NCI-H1105 treated with DMSO at 0.1 percent for 48 hours (cell line): ENCODE results near the gene EEFSEC.

Experiments used
- DNase-seq: peaks from one replicate; lab custom pipeline; 2025; lab: John Stamatoyannopoulos, UW

The EEFSEC gene

DNA sequence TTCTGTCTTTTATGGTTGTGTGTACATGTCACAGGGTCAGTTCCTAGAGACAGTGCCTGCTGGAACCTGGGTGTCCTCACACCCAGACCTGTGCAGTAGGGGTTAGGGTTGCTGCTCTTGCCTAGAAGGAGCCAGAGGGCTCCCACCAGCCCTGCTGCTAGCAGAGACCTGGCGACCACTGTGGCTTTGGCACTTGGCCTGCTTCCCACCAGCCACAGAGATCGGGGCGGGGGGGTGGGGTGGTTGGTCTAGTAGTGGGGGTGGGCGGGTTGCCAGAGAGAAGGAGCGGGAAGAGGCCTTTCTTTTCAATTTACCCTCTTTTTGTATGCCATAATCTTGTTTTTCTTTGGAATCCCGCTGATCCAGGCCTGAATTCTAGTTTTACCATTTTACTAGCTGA is 29.4 kb downstream of the EEFSEC start:
- DNase-seq, result no peak

DNA sequence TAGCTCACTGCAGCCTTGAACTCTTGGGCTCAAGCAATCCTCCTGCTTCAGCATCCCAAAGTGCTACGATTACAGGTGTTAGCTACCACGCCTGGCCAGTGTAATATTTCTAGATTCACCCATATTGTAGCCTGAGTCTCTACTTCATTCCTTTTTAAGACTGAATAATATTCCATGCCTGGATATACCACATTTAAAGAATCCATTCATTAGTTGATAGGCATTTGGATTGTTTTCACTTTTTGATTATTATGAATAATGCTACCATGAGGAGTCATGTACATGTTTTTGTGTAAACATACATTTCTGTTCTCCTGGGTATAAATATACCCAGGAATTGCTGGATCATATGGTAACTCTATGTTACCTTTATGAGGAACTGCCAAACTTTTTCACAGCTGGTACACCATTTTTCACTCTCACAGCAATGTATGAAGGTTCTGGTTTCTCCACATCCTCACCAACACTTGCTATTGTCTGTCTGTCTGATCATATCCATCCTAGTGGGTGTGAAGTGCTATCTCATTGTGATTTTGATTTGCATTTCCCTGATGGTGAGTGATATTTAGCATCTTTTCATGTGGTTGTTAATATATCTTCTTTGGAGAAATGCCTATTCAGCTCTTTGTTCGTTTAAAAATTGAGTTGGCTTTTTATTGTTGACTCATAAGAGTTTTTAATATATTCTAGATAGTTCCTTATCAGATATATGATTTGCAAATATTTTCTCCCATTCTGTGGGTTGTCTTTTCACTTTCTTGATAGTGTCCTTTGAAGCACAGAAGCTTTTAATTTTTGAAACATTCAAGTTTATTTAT is 32.6 kb downstream of the EEFSEC start:
- no peak for DNase-seq

DNA sequence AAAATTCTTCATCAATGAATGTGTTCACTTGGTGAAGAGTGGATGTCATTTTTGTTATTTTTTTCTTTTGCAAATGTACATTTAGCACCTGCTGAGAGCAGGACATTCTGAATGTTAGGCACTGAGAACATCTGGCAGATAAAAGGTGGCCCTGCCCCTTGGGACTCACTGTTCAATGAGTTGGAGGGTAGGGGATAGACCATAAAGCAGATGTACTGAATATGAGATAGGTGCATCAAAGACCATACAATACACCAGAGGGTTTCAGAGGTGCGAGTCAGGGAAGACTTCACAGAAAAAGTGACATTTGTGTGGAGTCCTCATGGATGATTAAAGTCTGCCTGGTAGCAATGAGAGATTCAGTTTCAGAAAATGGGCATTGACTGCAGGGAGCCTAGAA is 34.2 kb downstream of the EEFSEC start:
- DNase-seq, result no peak

DNA sequence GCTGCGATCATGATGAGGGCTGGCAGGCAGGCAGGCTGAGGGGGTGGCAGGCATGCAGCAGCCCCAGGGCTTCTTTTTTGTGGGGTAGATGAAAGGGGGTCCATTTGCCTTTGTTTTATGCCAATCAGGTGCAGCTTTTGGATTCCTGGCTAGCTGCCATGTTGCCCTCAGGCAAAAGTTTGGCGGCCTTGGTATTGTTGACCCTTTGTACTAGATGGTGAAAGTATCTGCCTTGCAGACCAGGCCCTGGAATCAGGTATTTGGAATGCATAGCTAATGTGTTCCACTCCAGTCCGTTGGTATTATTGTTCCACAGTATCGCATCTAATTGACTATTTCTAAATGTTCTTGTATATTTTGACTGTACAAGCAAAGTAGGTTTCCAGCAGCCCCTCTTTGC is 35.0 kb downstream of the EEFSEC start:
- DNase-seq, result peak; percentile 36

DNA sequence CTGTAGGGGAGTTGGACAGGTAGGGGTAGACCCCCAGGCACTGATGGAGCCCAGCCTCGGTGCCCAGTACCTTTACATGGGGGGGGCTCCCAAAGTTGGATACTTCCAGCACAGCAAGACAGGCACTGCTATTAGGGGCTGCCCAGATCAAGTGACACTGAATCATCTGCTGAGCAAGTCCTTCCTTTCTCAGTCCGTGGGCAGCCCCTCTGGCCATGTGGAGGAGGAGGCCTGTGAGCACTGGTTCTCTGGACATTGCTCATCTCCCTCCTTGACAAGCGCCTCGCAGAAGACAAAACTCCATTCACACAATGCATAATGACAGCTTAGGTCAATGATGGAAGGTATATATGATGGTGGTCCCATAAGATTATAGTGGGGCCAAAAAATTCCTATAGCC is 35.7 kb downstream of the EEFSEC start:
- no peak for DNase-seq

GRCh38 chr3:128190501-128190900 is 37.2 kb downstream of the EEFSEC start:
- no peak for DNase-seq

- no peak for DNase-seq
These were observed 38.9 kb downstream of the EEFSEC start for GRCh38 chr3:128192131-128192530.

DNA sequence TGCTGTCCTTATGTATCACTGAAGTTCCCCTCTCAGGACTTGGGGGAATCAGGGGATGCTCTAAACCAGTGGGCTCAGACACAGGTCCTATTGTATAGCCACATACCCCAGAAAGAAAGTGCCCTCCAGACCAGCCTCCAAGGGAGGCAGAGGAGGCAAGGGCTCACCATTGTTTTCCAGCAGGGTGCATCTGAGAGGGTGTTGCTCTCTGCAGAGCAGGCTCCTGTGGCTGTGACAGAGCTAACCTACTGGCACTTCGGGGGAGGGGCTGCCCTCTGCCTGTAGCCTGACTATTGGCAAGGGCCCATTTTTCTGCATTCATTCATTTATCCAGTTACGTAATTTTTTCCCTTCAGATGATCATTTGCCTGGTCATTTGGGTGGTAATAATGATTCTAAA is 39.9 kb downstream of the EEFSEC start:
- no peak for DNase-seq

- no peak for DNase-seq
These were observed 41.6 kb downstream of the EEFSEC start for GRCh38 chr3:128194843-128195242.

DNA sequence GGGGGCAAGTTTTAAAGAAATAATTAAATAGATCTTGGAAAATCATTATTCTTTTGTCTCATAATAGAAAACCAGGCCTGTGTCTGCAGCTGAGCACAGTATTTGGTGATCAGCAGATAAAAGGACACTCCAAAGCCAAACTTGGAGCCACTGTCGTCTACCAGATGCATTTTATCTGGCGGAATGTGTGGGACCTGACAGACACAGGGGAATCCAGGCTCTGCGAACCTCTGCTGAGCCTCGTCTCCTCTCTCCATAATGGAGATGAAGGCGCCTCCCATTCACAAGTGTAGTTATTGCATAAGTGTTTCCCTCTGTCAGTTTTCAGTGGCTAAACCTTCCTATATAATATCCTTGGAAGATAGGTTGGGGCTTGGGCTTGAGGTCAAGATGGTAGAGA is 42.1 kb downstream of the EEFSEC start:
- no peak for DNase-seq

DNA sequence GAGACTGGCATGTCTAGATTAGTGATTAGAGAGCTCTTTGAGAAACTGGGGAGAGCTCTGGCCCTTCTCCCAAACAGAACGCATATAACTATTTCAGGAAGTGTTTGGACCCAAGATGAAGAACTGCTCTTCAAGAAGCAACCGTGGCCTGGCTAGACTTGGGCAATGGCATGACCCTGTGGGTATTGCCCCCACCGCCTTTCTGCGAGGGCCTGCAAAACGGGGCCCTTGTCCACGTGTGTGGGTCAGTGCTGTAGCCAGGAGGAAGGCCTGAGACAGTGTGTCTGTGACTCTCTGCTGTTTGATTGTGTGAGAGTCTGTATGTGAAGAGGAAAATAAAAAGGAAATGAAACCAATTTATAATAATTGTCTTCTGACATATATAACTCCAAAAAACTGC is 42.5 kb downstream of the EEFSEC start:
- DNase-seq, result no peak

DNA sequence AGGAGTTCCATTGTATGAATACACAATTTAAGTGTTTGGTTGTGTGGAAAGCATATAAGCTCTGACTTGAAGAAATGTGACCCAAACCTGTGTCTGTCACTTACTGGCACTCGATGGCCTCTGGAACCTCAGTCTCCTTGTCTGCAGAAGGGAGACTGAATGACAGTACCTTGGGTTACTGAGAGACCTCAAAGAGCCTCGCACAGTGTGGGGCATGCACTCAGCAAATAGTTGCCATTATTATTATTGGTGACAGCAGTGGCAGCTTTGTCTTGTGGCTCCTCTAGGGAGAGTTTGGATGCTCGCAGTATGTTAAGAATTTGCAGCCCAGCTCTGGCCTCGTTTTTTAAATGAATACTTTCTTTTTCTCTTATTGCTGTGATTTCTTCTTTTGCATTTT is 43.4 kb downstream of the EEFSEC start:
- no peak for DNase-seq

DNA sequence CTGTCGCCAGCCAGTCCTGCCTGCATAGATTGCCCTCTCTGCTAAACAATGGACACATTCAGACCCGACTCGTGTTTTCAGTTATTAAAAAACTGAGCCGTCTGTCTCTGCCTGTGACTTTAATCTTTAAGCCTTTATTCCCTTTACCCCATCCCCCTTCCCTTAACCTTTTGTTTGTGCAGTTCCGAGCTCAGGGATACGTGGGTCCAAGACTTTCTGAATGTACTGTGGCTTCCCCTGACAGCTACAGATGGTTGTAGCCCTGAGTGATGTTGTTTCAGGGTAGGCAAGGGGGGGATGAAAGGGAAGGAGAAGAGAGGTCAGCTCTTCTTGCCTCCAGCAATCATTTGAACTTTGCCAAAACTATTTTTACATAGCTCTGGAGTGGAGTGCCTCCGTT is 44.6 kb downstream of the EEFSEC start:
- no peak for DNase-seq

DNA sequence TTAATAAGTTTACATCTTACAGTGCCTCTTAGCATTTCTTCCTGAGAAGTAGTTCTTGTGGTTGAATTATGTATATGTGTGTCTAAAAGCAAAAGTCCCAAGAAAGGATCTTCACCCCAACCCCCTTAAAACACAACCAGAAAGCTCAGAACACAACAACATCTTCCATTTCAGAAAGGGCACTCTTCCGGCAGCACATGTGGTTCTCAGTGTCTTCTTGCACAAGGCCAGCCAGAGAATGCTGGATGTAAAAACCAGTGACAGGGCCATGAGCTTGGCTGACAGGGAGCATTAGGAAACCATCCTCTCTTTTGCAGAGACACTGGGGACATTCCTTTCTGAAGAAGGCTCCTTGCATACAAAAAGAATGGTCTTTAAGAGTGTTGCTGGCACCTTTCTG is 45.0 kb downstream of the EEFSEC start:
- no peak for DNase-seq

DNA sequence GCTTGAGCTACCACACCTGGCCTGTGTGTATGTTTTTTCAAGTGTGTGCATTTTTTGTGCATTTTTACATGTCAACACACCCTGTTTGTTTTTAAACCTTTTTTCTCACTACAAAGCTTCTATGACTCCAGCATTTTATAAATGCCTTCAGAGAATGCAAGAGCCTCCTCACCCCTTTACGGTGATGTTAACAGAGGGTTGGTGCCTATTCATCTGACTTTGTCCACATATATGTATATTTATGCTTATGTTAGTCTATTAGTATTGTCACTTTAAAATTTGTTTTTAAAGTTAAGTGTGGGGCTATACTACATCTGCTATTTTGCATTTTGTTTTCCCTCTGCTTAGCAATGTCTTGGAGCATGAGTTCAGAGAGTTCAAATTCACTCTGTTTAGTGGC is 45.8 kb downstream of the EEFSEC start:
- no peak for DNase-seq

DNA sequence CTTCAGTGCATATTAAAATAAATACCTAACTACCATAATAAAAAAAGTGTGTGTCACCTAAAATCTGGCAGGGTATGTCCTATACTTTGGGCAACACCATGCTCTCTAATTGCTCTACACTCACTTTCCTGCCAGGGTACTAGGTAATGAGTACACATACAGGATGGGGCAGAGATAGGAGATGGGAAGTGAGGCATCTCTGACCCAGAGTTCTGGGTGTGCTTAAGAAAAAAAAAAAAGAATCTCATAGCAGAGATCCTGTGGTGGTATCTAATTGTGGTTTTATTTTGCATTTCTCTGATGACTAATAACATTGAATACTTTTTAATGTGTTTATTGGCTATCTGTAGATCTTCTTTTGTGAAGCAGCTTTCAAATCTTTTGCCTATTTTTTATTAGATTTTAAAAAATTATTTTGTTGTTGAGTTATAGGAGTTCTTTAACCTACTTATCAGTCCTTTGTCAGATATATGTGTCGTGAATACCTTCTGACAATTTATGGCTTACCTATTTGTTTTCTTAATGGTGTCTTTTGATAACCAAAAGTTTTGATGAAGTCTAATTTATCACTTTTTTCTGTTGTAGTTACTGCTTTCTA is 48.0 kb downstream of the EEFSEC start:
- no peak for DNase-seq

DNA sequence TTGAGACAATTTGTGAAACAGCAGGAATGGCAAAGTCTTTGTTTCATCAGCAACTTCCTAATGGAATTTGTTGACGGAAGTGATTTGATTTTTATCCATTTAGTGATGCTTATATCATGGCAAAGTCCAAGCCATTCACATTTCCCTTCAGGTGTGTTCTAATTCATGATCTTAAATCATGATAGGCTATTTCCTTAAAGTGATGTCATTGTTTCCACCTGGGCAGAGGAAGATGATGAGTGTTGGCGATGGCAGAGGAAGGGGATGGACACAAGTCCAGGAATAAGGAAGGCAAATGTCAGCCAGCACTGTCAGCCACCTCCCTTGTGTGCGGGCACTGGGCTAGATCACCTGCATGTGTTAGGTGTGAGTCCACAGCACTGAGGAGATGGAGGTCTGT is 49.9 kb downstream of the EEFSEC start:
- DNase-seq, result no peak

DNA sequence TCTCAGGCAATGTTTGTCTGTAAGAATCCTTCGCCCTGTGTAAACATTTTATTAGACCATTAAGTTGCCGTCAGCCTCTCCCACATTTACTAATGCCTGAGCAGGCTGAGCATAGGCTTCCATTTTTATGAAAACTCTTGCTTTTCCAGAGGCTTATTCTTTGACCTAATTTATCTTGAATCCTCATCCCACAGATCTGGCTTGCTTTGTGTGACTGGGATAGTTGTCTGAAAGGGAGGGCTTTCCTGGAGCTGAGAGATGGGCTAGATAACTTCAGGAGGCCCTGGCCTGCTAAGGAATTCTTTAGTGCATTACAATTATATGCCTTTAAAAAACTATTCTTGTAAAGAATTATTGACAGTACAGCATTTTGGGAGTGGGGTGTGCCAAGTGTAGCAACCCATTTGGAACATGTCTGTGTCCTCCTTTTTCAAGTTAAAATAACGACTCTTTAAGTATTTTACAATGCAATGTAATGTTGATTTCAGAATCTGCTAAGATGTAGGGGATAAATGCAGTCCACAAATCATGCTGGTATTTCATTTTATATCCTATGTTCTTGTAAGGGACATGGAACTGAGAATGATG is 52.4 kb downstream of the EEFSEC start:
- no peak for DNase-seq

DNA sequence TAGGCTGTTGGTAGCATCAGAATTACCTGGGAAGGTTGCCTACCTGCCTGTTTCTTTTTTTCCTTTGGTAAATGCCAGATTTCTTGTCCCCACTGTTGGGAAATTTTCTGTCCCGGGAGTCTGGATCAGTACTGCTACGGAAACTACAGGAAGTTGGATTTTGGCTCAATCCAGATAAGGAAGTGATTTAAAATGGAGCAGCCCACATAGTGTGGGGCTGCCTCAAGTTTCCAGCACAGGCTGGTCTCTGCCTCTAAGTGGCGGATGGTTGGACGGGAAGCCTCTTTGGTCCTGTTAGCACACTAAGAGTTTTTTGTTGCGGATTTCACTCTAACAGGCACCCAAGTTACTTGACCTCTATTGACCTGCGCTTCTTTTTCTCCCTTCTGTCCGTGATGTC is 54.7 kb downstream of the EEFSEC start:
- no peak for DNase-seq

DNA sequence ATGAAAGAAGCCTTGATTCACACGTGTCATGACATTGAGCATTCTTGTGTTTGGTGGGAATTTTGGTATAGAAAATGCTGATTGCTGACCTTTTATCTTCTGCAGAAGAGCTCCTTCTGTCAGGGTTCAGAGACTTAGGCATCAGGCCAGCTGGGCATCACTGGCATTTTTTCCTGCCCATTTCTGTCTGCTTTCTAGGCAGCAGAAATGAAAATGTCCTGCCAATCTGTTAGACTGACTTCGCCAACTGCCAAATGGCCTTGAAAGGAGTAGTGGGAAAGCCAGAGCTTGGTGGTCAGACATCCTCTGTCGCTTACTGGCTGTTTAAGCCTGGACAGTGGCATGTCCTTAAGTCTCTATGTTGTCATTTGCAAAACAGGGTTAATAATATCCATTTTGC is 57.4 kb downstream of the EEFSEC start:
- DNase-seq, result no peak

DNA sequence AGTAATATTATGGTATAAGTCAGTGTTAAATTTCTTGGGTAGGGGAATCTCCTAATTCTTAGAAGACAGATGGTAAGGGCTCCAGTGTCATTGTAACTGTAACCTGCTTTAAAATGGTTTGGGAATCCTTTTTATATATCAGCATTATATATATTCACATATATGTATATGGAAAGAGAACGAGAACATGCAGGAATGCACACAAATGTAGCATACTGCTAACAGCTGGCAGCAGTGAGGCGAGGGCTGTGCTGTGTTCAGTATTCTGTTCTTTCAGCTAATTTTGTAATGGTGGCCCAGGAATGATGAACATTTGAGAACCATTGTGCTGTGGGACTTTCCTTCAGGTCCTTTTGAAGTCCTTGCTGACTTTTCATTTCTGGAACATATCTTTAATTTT is 60.8 kb downstream of the EEFSEC start:
- DNase-seq, result no peak

DNA sequence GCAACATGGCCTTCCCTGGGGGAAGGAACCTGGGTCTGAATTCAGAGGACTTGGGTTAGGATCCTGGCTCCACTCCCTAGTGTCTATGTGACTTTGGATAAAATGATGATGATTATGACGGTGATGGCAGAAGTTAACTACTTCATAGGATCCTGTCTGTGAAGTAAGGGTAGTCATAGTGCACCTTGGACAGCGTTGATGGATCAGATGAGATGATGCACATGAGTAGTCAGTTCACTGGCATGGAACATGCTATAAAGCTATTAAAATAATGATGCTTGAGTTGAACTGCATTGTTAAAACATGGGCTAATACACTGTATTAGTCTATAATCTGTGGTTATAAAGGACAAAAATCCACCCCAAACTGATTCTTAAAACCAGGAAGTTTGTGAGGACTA is 62.0 kb downstream of the EEFSEC start:
- no peak for DNase-seq

DNA sequence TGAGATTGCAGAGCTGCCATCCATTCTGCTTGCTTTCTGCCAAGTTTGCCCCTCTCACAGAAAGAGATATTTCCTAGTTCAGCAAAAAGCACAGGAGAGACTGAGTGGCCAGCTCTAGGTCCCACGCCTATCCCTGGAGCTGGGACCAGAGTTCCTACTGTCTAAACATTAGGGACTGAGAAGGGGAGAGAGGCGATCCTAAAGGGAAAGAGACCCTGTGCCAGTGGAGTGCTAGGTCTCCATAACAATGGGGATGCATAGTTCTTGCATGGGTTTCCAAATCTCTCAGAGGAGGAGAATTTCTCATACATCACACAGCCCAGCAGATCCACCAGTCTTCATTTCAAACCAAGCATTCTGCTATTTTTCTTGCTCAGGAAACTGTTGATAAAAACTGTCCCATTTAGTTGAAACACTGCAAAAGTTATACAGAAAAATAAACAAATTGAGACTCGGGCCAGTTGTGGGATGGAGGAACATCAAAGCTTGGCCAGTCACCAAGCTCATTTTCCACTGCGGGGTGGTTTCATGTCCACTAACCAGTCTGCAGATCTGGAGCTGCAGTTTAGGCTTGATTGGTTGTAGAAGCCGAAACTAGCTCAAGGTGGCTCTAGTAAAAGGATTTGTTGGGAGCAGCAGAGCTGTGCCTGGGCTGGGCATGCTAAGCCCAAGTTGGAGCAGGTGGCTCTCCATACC is 62.7 kb downstream of the EEFSEC start:
- DNase-seq, result no peak
